LoVo (cell line): ENCODE results near the gene CHSY3.

Source experiments
- DNase-seq: peaks from one replicate; pipeline ENCODE4 v3.0.0-alpha.2; 2016; ENCODE audit warnings: low spot score

CHSY3 gene

DNA sequence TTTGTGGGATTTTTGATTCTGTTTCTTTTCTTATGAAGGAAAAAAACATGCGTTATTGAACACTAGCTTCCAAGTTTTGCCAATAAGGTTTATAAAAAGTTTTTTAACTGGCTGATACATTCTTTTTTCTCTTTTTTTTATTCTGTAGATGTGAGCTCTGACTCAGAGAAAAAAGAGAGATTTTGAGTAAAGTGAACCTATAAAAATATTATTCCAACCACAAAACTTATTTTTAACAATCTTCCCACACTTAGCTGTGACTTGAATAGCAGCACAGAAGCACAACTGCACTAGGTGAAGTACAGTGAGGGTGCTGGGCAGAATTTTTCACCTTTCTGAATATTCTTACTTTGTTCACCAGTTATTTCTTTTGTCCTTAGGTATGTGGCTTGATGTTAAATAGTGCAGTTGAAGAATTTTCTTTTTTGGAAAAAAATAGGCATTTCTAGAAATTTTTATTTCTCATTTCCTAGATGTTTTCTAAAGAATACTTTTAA, 41.6 kb downstream of the CHSY3 start:
- DNase-seq: no peak

DNA sequence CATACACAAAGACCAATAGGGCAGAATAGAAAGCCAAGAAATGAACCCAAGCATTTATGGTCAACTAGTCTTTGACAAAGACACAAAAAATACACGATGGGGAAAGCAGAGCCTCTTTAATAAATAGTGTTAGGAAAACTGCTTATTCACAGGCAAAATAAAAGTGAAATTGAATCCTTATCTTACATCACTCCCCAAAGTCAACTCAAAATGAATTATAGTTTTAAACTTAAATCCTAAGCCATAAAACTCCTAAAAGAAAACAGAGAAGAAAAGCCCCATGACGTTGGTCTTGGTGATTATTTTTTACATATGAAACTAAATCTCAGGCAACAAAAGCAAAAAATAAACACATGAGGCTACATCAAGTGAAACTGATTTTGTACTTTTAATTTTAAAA, 46.8 kb downstream of the CHSY3 start:
- no peak for DNase-seq

DNA sequence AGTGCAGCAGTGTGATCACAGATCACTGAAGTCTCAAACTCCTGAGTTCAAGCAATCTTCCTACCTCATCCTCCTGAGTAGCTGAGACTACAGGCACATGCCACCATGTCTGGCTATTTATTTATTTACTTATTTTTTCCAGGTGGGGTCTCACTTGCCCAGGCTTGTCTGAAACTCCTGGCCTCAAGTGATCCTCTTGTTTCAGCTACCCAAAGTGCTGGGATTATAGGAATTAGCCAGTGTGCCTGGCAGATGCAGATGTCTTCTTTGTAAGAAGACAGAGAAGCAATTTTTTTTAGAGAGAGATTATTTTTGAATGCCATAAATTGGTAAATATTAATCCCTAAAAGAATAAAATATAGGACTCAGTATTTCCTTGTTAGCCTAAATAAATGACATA, 54.3 kb downstream of the CHSY3 start:
- no peak for DNase-seq

DNA sequence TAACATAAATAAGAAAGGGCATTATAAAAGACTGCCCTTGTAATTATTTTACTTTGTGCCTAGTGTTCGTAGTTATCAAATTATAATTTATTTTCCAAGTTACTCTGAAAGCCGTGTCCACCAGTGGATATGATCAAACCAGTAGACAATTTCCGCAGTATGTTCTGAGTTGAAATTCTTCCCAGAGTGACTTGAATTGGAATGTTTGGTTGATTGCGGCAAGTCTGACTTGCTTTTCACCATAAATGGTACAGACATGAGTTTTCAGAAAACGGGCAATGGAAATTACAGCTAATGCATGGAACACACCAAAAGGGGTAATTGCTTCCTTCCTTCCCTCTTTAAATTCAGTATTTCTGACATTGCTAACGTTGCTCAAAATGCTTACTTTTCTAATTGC, 56.6 kb downstream of the CHSY3 start:
- DNase-seq: no peak

DNA sequence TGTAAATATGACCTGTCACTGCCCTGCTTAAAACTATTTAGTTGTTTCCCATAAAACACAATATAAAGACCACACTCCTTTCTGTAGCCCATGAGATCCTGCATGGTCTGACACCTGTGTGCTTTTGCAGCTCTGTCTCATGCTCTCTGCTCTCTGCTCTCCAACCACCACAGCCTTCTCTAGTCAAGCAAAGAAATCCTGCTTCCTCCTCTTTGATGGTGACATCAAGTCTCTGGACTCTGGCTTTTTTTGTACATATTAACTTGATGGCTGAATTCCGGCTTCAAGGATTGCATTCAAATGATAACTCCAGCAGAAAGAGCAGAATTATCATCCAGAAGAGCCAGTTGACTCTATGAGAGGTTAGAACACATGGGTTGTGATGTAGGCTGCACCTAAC, 58.2 kb downstream of the CHSY3 start:
- no peak for DNase-seq

DNA sequence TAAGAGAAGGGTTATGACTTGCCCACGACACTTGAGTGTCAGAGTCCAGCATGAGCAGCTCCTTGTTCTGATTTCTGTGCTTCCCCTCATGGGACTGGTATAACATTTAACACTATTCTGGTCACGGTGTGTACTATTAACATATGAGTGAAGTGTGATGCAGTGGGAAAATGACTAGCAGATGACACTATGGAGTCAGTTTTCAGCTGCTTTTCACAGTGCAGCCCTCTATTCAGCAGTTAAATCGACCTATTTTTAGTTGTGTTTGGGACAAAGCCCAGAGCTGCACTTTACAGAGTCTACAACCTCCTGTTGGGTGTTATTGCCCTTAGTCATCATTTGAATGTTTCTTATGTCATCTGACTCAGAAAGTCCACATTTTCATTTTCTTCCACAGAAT, 59.1 kb downstream of the CHSY3 start:
- peak; percentile 18 for DNase-seq

DNA sequence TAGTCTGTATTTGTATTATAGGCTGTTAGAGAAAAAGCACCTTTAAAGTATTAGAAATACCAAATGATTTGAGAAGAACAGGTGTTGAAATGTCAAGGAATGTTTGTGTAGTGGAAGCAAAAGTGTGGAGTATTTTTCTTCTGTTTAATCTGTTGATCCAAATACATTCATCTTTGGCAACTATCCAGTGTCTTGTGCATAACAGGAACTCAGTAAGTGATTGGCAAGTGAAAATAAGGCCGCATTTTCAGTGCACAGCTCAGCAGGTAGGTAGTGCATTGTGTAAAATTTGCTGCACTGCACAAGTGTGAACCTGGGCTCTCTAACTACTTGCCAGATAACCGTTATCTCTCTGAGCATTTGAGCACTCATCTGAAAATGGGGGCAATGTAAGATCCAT, 61.8 kb downstream of the CHSY3 start:
- DNase-seq: no peak

DNA sequence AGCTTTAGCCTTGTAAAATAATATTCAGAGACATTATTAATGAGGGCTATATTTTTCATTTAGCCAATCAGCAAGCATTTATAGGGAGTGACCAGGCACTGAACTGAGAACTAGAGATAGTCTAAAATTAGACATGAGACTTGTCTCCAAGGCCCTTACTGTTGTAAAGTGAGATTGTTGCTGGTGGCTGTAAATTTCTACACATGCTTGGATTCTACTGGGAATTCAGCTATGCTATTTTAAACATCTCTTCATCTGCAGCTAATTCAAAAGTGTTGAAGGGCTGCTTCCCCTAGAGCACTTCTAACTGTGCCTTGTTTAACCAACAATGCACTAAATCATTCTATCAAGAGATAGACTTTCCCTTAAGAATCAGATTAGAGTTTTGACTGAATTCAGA, 67.4 kb downstream of the CHSY3 start:
- no peak for DNase-seq

DNA sequence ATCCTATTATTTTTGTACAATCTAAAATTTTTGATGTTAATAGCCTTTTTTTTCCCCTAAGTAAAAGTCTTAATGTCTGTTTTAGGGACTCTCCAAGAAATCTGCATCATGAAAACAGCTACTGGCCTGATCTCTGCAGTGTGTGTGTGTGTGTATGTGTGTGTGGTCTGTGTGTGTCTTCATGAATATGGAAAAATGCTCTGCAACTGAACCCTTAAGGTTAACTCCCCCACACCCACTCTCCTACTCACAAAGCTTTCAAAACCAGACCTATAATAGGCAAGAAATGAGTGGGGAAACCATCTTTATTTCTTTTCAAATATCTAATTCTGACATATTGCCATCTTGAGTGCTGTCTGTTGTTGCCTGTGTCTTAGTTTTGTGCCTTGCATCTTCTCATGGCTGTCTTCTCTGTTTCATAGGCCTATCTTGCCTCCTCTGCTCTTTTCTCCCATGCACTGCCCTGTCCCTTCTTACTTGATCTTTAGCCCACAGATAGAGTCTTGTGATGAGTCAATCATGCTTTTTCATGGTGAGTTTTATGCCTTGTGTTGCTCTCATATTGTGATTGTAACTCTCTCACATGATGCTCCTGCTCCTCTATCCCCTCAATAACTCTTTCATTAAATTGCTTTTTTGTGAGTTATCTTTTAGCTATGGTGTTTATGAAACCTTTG, 68.3 kb downstream of the CHSY3 start:
- no peak for DNase-seq

DNA sequence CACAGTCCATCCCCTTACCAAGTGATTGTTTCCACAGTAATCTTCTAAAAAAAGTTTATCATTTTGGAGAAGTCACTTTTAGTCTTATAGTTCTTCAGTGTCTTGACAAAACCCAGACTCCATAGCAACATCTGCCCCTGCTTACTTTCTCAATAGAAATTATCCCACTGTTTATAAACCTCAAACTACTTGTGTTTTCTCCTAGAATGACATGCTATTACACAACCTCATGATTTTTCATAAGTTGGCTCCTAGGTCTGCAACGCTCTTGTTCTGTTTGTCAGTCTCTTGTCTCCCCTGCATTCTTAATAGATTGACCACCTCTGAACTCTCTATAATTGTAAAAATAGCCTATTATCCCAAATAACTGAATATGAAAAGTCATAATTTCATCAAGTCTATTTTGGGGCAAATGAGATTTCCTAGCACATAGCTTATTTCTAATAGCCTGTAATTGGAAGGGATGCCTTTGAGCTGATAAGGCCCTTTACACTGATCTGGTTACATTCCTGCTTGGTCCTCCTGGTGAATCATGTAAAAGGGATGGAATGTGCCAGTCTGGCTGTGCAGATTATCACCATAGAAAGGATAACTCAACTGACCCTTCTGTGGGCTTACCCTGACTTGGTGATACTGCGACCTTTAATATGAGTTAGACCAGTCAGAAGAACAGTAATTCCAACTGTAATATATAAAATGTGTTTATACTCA, 69.6 kb downstream of the CHSY3 start:
- no peak for DNase-seq

DNA sequence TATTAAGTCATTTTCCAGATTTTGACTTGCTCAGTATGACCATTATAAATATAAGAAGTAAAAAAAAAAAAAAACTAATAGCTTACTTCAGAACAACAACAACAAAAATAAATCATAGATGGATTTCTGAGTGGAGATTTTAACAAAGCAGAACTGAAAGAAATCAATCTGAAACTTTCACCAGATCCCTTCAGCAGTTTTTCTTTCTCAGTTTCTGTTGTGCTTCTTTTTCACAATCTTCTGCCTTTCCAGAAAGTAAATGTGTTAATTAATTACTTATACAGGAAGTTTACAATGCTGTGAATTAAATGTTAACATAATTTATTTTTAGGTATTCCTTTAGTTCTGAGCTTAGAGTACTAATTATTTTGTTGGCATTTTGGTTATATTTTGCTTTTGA, 73.5 kb downstream of the CHSY3 start:
- no peak for DNase-seq

DNA sequence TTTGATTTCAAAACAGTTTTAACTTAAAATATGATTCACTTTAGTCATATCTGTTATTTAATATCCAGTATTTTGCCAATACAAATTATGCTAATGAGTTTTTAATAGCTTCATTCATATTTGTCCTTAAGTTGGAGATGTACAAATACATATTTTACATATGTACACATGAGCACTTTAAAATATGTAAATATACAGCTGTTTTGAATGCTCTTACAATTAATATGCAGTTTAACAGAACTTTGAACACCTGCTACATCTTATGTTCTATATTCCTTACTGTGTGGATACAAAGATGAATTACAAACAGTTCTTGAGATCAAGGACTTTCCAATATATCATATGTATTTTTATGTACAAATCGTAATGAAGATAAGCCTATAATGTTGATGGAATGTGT, 74.0 kb downstream of the CHSY3 start:
- no peak for DNase-seq

DNA sequence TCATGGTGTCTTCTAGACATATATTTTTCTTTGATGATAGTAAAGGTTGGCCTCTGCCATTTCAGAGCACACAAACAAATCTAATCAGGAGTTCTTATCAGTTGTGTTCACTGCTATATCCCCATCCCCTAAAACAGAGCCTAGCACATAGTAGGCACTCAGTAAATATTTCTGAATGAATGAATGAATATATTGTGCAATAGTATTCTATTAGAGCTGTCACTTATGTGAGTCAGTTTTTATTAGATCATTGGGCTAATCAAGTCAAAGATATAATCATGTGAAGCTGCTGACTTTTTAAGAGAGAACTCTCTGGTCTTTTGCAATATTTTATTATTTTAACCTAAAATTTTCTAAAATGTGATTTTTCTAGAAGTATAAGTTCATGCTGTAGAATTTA, 84.2 kb downstream of the CHSY3 start:
- DNase-seq: no peak

DNA sequence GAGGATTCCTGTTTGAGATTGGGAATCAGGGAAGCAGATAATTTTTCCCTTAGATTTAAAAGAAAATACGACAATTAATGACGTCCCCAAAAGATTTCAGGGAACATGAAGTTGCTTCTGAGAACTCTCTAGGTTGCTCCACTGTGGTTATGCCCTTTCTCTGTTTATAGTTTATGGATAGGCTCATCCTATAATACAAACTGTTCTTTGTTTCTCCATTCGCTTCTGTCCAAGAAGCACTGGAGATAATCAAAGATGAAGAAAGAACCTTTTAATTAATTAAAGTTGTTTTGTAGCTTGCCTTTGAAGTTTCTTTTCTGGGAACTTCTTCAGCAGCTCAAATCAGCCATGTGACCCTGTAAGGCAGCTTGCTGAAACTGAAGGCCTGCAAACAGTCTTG, 87.5 kb downstream of the CHSY3 start:
- DNase-seq: no peak

DNA sequence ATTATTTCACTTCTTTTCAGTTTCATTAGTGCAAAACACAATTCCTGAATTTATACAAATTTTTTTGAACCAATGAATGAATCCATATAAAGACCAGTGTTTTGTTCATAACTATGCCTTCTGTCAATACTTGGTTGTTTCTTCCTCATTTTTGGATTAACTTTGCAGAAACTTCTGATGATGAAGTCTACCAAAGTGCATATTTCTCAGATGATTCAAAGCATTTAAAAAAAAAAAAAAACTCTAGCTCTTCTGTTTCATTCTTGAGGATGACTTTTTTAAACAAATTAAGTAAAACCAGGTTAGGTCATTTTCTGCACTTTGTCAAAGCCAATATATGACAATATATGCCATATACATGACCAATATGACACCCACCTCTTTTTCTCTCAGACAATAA, 92.6 kb downstream of the CHSY3 start:
- DNase-seq: no peak

DNA sequence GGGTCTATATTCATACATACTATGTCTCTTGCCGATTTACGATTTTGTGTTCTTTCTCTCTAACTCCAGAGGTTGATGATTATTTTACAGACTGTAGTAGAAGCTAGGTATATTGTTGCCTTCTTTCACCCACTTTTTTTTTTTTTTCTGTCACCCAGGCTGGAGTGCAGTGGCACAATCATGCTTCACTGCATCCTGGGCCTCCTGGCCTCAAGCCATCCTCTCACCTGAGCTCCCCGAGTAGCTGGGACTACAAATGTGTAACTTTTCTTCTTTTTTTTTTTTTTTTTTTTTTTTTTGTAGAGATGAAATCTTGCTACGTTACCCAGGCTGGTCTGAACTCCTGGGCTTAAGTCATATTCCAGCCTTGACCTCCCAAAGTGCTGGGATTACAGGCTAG, 96.2 kb downstream of the CHSY3 start:
- no peak for DNase-seq

DNA sequence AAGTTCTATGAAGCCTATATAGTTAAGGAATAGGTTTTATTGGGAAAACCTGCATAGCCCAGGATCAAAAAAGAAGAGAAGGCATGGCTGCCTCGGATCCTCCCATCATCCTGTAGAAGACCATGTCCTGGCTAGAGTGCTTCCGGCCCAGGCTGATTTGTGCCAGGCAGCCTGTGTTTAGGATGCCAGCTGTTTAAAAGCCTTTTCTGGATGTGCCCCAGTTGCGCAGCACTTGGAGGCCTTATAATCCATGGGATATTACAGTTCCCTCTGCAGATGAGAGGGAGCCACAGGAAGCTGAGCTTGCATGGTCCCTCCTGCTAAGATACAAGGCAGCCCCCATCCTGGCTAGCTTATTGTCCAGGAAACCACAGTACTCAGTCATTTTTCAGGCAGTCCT, 97.9 kb downstream of the CHSY3 start:
- no peak for DNase-seq

DNA sequence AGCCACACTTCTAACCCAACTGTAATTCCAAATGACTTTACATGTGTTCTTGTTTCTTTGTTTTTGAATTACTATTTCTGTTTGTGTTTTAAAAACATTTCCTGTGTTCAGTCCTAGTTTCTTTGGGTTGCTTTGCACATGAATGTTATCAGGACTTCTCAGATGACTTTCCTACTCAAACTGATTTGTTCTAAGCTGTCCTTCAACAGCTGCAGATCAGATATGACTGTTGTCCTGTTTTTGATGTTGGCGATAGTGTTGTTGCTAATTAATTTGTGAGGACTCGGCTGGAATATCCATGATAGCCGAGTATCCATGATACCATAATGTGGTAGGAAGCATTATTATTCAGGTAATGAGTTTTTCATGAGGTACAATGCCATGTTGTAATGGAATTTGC, 98.6 kb downstream of the CHSY3 start:
- no peak for DNase-seq

DNA sequence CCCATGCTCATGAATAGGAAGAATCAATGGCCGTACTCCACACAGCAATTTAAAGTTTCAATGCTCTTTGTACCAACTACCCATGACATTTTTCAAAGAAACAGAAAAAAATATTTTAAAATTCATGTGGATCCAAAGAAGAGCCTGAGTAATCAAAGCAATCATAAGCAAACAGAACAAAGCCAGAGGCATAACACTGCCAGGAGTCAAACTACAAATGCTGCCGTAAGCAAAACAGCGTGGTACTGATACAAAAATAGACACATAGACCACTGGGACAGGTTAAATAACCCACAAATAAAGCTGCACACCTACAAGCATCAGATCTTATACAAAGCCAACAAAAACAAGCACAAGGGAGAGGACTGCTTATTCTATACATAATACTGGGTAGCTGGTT, 107.7 kb downstream of the CHSY3 start:
- no peak for DNase-seq

DNA sequence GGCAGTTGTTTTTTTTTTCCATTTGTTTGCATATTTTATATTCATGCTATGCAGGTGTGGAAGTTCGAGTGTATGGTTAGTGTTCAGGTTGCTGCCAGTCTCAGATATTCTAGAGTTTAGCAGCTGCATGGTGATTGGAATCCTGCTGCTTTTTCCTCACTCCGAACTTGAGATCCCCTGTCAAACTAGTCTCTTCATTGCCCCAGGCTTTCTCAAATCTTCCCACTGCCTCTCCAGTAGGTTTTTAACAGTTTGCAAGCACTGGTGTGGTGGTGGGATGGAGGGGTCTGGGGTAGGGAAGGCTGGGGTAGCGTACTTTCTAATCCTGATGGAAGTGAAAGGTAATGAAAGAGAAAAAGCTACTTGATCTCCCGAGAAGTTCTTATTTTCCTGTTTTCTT, 112.9 kb downstream of the CHSY3 start:
- no peak for DNase-seq

DNA sequence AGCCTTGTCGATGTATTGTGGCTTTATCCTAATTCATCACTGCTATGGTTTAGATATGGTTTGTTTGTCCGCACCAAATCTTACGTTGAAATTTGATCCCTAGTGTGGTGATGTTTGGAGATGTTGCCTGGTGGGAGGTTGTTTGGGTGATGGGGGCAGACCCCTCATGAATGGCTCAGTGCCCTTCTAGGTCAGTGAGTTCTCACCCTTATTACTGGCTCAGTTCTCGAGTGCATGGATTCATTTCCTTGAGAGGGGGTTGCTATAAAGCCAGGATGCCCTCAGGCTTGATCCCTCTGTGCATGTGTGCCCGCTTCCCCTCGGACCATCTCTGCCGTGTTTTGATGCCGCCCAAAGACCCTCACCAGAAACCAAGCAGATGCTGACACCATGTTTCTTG, 114.4 kb downstream of the CHSY3 start:
- DNase-seq: no peak

DNA sequence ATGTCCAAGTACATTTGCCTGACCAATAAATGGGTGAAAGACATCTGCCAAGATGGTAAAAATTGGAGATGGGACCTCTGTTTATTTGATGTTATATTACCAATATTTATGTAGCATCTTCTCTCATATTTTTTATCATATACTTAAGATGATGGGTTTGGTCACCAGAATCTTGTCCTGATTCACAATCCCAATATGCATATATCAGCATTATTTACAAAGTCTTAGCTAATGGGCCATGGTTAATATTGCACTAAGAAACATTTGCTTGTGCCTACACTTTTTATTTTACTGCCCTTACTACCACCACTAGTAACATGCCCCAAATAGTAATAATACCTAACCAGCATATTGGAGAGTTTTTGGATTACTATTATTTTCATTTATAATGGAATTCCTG, 116.7 kb downstream of the CHSY3 start:
- no peak for DNase-seq

DNA sequence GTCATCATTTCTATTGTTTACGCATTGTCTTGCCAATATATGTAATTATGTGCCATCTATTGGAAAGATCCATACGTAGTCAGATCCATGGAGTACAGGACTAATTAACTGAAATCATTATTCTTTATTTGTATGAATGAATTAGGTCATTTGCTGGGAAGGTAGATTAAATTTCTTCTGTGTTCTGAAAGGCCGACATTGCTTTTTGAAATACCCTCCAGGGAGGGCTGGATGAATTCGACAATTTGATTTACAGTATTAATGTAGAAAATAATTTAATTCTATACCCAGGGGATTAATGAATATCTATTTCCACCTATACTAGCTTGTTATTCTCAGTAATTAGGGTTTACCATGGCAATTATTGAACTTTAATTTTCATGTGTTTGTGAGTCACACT, 117.6 kb downstream of the CHSY3 start:
- no peak for DNase-seq

DNA sequence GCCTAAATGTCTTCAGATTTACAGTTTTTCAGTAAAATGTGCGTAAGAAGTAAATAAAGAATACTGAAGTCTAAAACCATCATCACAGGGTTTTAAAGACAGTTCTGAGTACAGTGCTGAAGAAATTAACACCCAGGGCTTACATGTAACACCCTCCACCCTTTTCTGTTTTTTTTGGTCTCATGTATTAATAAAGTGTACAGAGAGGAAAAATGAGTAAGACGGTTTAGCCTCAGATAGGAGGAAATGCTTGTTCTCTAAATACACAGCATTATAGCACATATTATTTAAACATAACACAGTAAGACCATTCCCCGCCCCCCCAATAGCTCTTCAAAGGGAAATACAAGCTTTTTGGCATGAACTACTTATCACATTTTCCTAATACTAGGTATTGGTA, 119.3 kb downstream of the CHSY3 start:
- no peak for DNase-seq
